Nephron (organoid): ENCODE measurements around the gene CROCC2.

Experiments
- H3K27ac Mint-ChIP-seq, 3 experiments: 2 replicates each; pipeline ENCODE4 v1.8.0; 2020; ENCODE audit warnings: mixed read lengths in 3 of 3, mild to moderate bottlenecking in 2 of 3, moderate library complexity in 1 of 3
- H3K27me3 Mint-ChIP-seq: 2 replicates; pipeline ENCODE4 v1.8.0; 2021; ENCODE audit warnings: low read depth, mild to moderate bottlenecking, moderate library complexity, mixed read lengths
- H3K36me3 Mint-ChIP-seq: 2 replicates; pipeline ENCODE4 v1.8.0; 2020; ENCODE audit warnings: low read depth, mixed read lengths
- H3K4me1 Mint-ChIP-seq: 2 replicates; pipeline ENCODE4 v1.8.0; 2020; ENCODE audit warnings: mixed read lengths
- H3K4me3 Mint-ChIP-seq, 3 experiments: 2 replicates each; pipeline ENCODE4 v1.8.0; 2020; ENCODE audit warnings: mild to moderate bottlenecking in 3 of 3, mixed read lengths in 3 of 3, moderate library complexity in 2 of 3
- H3K9me3 Mint-ChIP-seq: 2 replicates; pipeline ENCODE4 v1.8.0; 2020; ENCODE audit warnings: mixed read lengths
- TF ChIP-seq, protein P1 (sequence below), 3 experiments: fragments of 200-600 bp; sonication (generic); IDR thresholded peaks; one replicate each; pipeline ENCODE4 v1.5.0; 2021; ENCODE audit warnings: antibody characterized with exemption in 3 of 3; ENCODE audit not compliant: unreplicated experiment in 3 of 3

The CROCC2 gene

DNA sequence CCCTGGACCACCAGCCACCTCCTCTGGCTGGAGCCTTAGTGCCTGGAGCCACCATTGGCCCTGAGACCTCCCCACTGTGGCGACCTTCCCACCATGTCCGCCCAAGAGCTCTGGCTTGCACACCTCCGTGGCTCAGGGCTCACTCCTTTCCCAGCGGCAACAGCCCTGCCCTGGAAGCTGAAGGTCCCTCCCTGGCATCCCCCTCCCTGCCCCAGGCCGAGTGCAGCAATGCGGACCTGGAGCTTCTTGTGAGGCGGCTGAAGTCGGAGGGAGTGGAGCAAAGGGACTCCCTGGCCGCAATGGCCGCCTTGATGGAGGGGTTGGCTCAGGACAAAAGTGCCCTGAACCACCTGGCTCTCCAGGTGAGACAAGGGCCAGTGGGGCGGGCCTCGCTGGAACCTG is 28.6 kb downstream of the CROCC2 start:
- no peak overlapping the region for H3K4me3 Mint-ChIP-seq
- TF ChIP-seq, protein P1, sequence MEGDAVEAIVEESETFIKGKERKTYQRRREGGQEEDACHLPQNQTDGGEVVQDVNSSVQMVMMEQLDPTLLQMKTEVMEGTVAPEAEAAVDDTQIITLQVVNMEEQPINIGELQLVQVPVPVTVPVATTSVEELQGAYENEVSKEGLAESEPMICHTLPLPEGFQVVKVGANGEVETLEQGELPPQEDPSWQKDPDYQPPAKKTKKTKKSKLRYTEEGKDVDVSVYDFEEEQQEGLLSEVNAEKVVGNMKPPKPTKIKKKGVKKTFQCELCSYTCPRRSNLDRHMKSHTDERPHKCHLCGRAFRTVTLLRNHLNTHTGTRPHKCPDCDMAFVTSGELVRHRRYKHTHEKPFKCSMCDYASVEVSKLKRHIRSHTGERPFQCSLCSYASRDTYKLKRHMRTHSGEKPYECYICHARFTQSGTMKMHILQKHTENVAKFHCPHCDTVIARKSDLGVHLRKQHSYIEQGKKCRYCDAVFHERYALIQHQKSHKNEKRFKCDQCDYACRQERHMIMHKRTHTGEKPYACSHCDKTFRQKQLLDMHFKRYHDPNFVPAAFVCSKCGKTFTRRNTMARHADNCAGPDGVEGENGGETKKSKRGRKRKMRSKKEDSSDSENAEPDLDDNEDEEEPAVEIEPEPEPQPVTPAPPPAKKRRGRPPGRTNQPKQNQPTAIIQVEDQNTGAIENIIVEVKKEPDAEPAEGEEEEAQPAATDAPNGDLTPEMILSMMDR (IDR thresholded peaks at IDR 0.05; ENCODE audit: unreplicated experiment in 3 of 3), result no peak
- peaks cover 3% of the 10 kb centered on the region for H3K36me3 Mint-ChIP-seq
- H3K4me1 Mint-ChIP-seq, result no peaks in the 10 kb centered on the region
- peaks cover 10% of the 10 kb centered on the region for H3K9me3 Mint-ChIP-seq
- H3K27me3 Mint-ChIP-seq, result peaks cover 4% of the 10 kb centered on the region
- no peak overlapping the region for H3K27ac Mint-ChIP-seq

DNA sequence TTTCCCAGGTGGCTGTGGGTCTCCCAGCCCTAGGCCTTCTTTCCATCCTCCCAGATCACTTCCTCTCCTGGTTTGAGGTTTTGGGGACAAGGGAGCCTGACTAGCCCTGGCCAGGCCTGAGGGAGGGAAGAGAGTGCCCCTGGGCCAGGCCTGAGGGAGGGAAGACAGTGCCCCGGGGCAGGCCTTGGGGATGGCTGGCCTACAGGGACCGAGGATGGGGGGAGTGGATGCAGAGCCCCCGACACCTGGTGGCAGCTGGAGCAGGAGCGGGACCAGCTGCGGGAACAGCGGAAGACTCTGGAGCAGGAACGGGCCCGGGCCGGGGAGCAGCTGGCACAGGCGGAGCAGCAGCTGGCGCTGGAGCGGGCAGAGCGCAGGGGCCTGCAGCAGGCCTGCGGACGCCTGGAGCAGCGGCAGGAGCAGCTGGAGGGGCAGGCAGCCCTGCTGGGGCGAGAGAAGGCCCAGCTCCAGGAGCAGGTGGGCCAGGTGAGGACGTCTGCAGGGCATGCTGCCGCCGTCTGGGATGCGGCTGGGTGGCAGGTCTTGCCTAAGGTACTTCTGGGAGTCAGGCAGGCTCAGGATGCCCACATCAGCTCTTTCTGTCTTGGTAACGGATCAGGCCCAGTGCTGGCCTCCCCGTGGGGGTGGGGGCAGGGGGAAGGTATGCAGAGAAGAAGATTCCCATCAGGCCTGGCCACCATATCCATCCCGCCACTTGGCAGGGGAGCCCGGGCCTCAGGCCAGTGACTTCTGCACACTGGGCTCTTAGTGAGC is 29.2 kb downstream of the CROCC2 start:
- TF ChIP-seq, protein P1 (IDR thresholded peaks at IDR 0.05; ENCODE audit: unreplicated experiment in 3 of 3), result no peak
- H3K27ac Mint-ChIP-seq, result no peak overlapping the region
- peaks cover 13% of the 10 kb centered on the region for H3K9me3 Mint-ChIP-seq
- H3K27me3 Mint-ChIP-seq, result peaks cover 4% of the 10 kb centered on the region
- H3K4me3 Mint-ChIP-seq, result no peak overlapping the region
- H3K4me1 Mint-ChIP-seq, result no peaks in the 10 kb centered on the region
- peaks cover 3% of the 10 kb centered on the region for H3K36me3 Mint-ChIP-seq

DNA sequence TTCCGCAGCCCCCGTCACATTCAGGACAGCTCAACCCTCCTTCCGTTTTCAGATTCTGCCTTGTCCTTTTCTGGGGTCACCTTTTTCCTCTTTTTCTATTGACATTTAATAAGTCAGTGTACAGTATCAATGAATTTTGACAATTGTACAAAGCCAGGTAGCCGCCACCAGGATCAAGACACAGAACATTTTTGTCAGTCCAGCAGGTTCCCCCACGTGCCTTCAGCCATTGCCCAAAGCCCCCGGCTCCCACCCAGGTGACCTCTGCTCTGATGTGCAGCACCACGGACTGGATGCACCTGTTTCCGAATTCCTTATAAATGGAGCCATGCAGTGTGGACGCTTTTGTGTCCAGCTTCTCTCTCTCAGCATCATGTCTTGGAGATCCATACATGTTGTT is 30.0 kb downstream of the CROCC2 start:
- peaks cover 8% of the 10 kb centered on the region for H3K27me3 Mint-ChIP-seq
- peaks cover 21% of the 10 kb centered on the region for H3K9me3 Mint-ChIP-seq
- TF ChIP-seq, protein P1 (IDR thresholded peaks at IDR 0.05; ENCODE audit: unreplicated experiment in 3 of 3), result no peak
- peaks cover 3% of the 10 kb centered on the region for H3K36me3 Mint-ChIP-seq
- H3K4me3 Mint-ChIP-seq, result no peak overlapping the region
- no peak overlapping the region for H3K27ac Mint-ChIP-seq
- H3K4me1 Mint-ChIP-seq, result no peaks in the 10 kb centered on the region

DNA sequence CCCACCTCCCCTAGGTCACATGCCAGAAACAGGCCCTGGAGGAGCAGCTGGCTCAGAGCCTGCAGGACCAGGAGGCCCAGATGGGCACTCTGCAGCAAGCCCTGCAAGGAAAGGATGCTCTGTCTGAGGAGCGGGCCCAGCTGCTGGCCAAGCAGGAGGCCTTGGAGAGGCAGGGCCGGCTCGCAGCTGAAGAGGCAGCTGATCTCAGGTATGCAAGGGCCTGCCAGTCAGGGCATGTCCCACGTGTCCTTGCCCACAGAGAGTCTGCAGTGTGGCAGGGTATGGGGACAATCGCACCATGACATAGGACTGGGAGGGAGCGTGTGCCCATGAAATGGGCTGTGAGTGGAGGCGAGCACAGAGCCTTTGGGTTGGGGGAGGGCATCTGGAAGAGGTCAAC is 39.9 kb downstream of the CROCC2 start:
- Mint-ChIP-seq H3K27me3 (peaks cover 7% of the 10 kb centered on the region), H3K4me1 (peaks cover 6% of the 10 kb centered on the region), H3K4me3 (no peak overlapping the region), H3K36me3 (no peaks in the 10 kb centered on the region), H3K27ac (no peak overlapping the region), H3K9me3 (peaks cover under 1% of the 10 kb centered on the region)
- TF ChIP-seq, protein P1 (IDR thresholded peaks at IDR 0.05; ENCODE audit: unreplicated experiment in 3 of 3), result no peak

DNA sequence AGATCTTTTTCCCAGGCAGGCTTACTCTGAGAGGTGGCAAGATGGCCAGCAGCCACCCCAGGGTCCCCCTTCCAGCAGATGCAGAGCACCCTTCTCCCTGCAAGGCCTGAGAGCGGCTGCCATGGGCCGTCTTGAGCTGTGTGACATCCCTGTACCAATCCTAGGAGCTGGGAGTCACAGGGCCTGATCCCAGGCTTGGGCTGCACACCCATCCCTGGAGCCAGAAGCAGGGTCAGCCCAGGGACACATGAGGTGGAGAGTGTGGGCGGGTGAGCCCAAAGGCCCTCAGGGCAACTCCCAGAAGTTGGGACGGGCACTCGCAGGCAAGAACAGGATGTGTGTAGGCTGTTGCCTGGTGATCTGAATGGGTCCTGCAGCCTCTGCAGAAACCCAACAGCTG is 40.5 kb downstream of the CROCC2 start:
- H3K4me3 Mint-ChIP-seq, result no peak overlapping the region
- no peak overlapping the region for H3K27ac Mint-ChIP-seq
- peaks cover 6% of the 10 kb centered on the region for H3K27me3 Mint-ChIP-seq
- no peaks in the 10 kb centered on the region for H3K36me3 Mint-ChIP-seq
- no peaks in the 10 kb centered on the region for H3K9me3 Mint-ChIP-seq
- TF ChIP-seq, protein P1 (IDR thresholded peaks at IDR 0.05; ENCODE audit: unreplicated experiment in 3 of 3), result no peak
- H3K4me1 Mint-ChIP-seq, result peaks cover 6% of the 10 kb centered on the region

DNA sequence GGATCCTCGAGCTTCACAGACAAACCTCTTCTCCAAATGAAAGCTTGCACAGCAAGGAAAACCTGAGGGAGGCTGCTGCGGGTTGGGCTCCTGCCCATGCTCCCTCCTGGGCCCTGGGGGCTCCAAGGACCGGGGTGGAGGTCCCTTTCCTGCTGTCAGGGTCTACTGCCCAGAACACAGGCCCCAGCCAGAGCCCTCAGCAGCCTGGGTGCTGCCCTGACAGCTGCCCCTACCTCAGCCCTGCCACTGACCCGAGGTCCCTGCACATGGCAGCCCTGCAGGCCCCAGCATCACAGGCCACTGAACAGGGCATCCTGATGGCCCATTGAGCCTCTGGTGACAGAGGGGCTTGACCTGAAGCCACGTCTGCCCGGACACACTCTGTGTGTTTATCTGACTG is 41.0 kb downstream of the CROCC2 start:
- no peaks in the 10 kb centered on the region for H3K9me3 Mint-ChIP-seq
- no peak overlapping the region for H3K27ac Mint-ChIP-seq
- peaks cover 6% of the 10 kb centered on the region for H3K27me3 Mint-ChIP-seq
- no peaks in the 10 kb centered on the region for H3K36me3 Mint-ChIP-seq
- TF ChIP-seq, protein P1 (IDR thresholded peaks at IDR 0.05; ENCODE audit: unreplicated experiment in 3 of 3), result no peak
- H3K4me1 Mint-ChIP-seq, result peaks cover 6% of the 10 kb centered on the region
- no peak overlapping the region for H3K4me3 Mint-ChIP-seq
